HEK293 (cell line): ENCODE measurements around the gene MSX1.

Source experiments
- CTCF ChIA-PET: fragments of 350-600 bp; formaldehyde crosslinking; extraction: SDS; loops from one replicate; lab custom pipeline; 2021; ENCODE audit warnings: antibody characterized with exemption; lab: Yijun Ruan, JAX
- POLR2A ChIA-PET: fragments of 300-600 bp; formaldehyde crosslinking; extraction: SDS; loops from one replicate; lab custom pipeline; 2020; ENCODE audit warnings: antibody characterized with exemption, inconsistent platforms; lab: Yijun Ruan, JAX
- H3K27ac ChIP-seq: fragments of 200-500 bp; sonication (Bioruptor generic); 2 replicates; pipeline ENCODE4 v1.5.1; 2014; ENCODE audit warnings: low read depth, low read length, control low read depth, inconsistent platforms; ENCODE audit errors: extremely low read depth
- H3K36me3 ChIP-seq, 2 experiments: fragments of 200-500 bp in 1 of 2; sonication (Bioruptor generic) in 1 of 2; 1 replicate in 1 of 2; 2 replicates in 1 of 2; pipeline ENCODE4 v1.5.1; 2014 to 2017; ENCODE audit warnings: inconsistent platforms in 2 of 2, low read length in 2 of 2; ENCODE audit not compliant: control insufficient read depth in 2 of 2, insufficient read depth in 1 of 2
- H3K4me1 ChIP-seq: fragments of 200-500 bp; sonication (Bioruptor generic); 2 replicates; pipeline ENCODE4 v1.5.1; 2014; ENCODE audit warnings: mild to moderate bottlenecking, low read length, inconsistent platforms; ENCODE audit not compliant: control insufficient read depth, insufficient read depth
- H3K4me3 ChIP-seq: 2 replicates; pipeline ENCODE4 v1.5.1; 2011; ENCODE audit warnings: low read depth, mild to moderate bottlenecking, control low read depth, low read length, moderate library complexity
- H3K9me3 ChIP-seq: fragments of 200-500 bp; sonication (Bioruptor generic); 2 replicates; pipeline ENCODE4 v1.5.1; 2014; ENCODE audit warnings: low read depth, low read length, inconsistent platforms; ENCODE audit not compliant: control insufficient read depth, insufficient read depth
- AEBP2 ChIP-seq: fragments of 450-650 bp; formaldehyde crosslinking; IDR thresholded peaks from 2 replicates; pipeline ENCODE4 v1.5.1; 2016; ENCODE audit warnings: missing biosample characterization, missing genetic modification characterization, borderline replicate concordance
- HOXD13 ChIP-seq: sonication (generic); formaldehyde crosslinking; IDR thresholded peaks from 2 replicates; pipeline ENCODE4 v1.8.0; 2022; ENCODE audit warnings: missing genetic modification reagents, borderline replicate concordance
- KLF9 ChIP-seq: fragments of 450-650 bp; formaldehyde crosslinking; IDR thresholded peaks from 2 replicates; pipeline ENCODE4 v1.5.1; 2016; ENCODE audit warnings: missing biosample characterization, missing genetic modification characterization, low read depth
- OVOL3 ChIP-seq: fragments of 450-650 bp; formaldehyde crosslinking; IDR thresholded peaks from 2 replicates; pipeline ENCODE4 v1.5.1; 2016; ENCODE audit warnings: missing biosample characterization, missing genetic modification characterization
- SP7 ChIP-seq: fragments of 450-650 bp; formaldehyde crosslinking; IDR thresholded peaks from 2 replicates; pipeline ENCODE4 v1.5.1; 2016; ENCODE audit warnings: missing biosample characterization, missing genetic modification characterization
- ZBTB26 ChIP-seq: fragments of 450-650 bp; formaldehyde crosslinking; optimal IDR thresholded peaks from 2 replicates; pipeline ENCODE3; 2016; ENCODE audit warnings: missing biosample characterization, mild to moderate bottlenecking, missing genetic modification characterization
- ZBTB48 ChIP-seq: fragments of 450-650 bp; formaldehyde crosslinking; IDR thresholded peaks from 2 replicates; pipeline ENCODE4 v1.5.1; 2016; ENCODE audit warnings: missing biosample characterization, missing genetic modification characterization
- ZFP69B ChIP-seq: fragments of 450-650 bp; formaldehyde crosslinking; IDR thresholded peaks from 2 replicates; pipeline ENCODE4 v1.5.1; 2016; ENCODE audit warnings: missing biosample characterization, missing genetic modification characterization
- ZNF140 ChIP-seq: fragments of 450-650 bp; formaldehyde crosslinking; IDR thresholded peaks from 2 replicates; pipeline ENCODE4 v1.5.1; 2016; ENCODE audit warnings: missing biosample characterization, missing genetic modification characterization
- ZNF157 ChIP-seq: fragments of 450-650 bp; formaldehyde crosslinking; IDR thresholded peaks from 2 replicates; pipeline ENCODE4 v1.5.1; 2016; ENCODE audit warnings: missing biosample characterization, missing genetic modification characterization
- ZNF248 ChIP-seq: fragments of 450-650 bp; formaldehyde crosslinking; IDR thresholded peaks from 2 replicates; pipeline ENCODE4 v1.5.1; 2017; ENCODE audit warnings: missing biosample characterization, missing genetic modification characterization
- ZNF311 ChIP-seq: fragments of 450-650 bp; formaldehyde crosslinking; IDR thresholded peaks from 2 replicates; pipeline ENCODE4 v1.5.1; 2017; ENCODE audit warnings: missing biosample characterization, missing genetic modification characterization, borderline replicate concordance
- ZNF341 ChIP-seq: fragments of 450-650 bp; formaldehyde crosslinking; IDR thresholded peaks from 2 replicates; pipeline ENCODE4; 2016; ENCODE audit warnings: low read depth, missing biosample characterization, missing genetic modification characterization
- ZNF548 ChIP-seq: fragments of 450-650 bp; formaldehyde crosslinking; IDR thresholded peaks from 2 replicates; pipeline ENCODE4 v1.5.1; 2016; ENCODE audit warnings: missing biosample characterization, missing genetic modification characterization
- ZNF600 ChIP-seq: fragments of 450-650 bp; formaldehyde crosslinking; IDR thresholded peaks from 2 replicates; pipeline ENCODE4 v1.5.1; 2016; ENCODE audit warnings: missing biosample characterization, missing genetic modification characterization
- ZNF624 ChIP-seq: fragments of 450-650 bp; formaldehyde crosslinking; IDR thresholded peaks from 2 replicates; pipeline ENCODE4 v1.5.1; 2017; ENCODE audit warnings: missing biosample characterization, missing genetic modification characterization
- ZNF701 ChIP-seq: fragments of 450-650 bp; formaldehyde crosslinking; IDR thresholded peaks from 2 replicates; pipeline ENCODE4 v1.5.1; 2016; ENCODE audit warnings: missing biosample characterization, missing genetic modification characterization
- ZNF768 ChIP-seq: fragments of 450-650 bp; formaldehyde crosslinking; IDR thresholded peaks from 2 replicates; pipeline ENCODE4 v1.5.1; 2018; ENCODE audit warnings: missing biosample characterization, mild to moderate bottlenecking, missing genetic modification characterization
- ZNF792 ChIP-seq: fragments of 450-650 bp; formaldehyde crosslinking; IDR thresholded peaks from 2 replicates; pipeline ENCODE4 v1.5.1; 2016; ENCODE audit warnings: missing biosample characterization, missing genetic modification characterization
- TF ChIP-seq, protein P1 (sequence below): sonication (generic); formaldehyde crosslinking; IDR thresholded peaks from 2 replicates; pipeline ENCODE4 v1.8.1; 2022; ENCODE audit warnings: mild to moderate bottlenecking, moderate library complexity, missing genetic modification reagents
- TF ChIP-seq, protein P2 (sequence below): IDR thresholded peaks from 2 replicates; pipeline ENCODE4 v1.6.1; 2011; ENCODE audit warnings: mild to moderate bottlenecking, low read depth, low read length, borderline replicate concordance
- TF ChIP-seq, protein P3 (sequence below): fragments of 450-650 bp; formaldehyde crosslinking; IDR thresholded peaks from 2 replicates; pipeline ENCODE4 v1.5.1; 2016; ENCODE audit warnings: missing biosample characterization, missing genetic modification characterization

The MSX1 gene

DNA sequence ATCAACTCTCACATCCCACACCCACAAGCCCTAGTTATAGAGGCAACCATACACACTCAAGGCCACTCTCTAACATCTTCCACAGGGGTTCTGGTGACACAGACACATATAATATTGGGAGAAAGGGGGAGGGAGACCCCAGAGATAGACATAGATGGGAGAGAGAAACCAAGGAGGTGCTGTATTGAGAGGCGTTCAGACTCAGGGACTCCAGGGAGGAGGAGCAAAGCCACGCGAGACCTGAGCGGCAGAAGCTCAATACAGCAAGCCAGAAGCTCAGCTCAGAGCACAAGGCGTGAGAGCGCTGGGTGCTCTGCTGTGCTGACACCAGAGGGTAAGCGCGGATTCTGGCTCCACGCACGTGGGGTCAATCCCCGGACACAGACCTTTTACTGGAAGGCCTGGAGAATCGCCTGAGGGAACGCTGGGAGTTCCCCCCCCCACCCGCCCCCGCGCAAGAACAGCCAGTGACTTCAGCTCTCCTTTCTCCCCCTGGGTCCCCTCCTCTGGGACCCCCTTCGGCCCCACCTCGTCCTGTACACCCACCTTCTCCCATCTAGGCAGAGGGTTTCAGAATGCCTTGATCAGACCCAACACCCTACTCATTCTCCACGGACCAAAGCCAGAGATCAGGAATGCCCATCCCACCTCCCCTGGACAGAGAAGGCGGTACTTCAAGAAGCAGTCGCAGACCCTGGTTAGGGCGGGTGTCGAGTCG lies 8.7 kb downstream of the MSX1 start:
- TF ChIP-seq ZNF792 (tag by site-specific recombination) (no peak), ZBTB26 (tag by site-specific recombination) (no peak), ZNF157 (tag by site-specific recombination) (no peak), ZNF548 (tag by site-specific recombination) (no peak), ZFP69B (tag by site-specific recombination) (no peak)
- Histone ChIP-seq H3K27ac (no peak overlapping the region), H3K4me1 (no peaks in the 10 kb centered on the region), H3K9me3 (no peaks in the 10 kb centered on the region), H3K36me3 (peaks cover 0 to 9% of the 10 kb centered on the region in 2 experiments; a peak in 1 of 3 replicates), H3K4me3 (no peak overlapping the region)
- POLR2A ChIA-PET = no interaction called here
- CTCF ChIA-PET = no interaction called here

DNA sequence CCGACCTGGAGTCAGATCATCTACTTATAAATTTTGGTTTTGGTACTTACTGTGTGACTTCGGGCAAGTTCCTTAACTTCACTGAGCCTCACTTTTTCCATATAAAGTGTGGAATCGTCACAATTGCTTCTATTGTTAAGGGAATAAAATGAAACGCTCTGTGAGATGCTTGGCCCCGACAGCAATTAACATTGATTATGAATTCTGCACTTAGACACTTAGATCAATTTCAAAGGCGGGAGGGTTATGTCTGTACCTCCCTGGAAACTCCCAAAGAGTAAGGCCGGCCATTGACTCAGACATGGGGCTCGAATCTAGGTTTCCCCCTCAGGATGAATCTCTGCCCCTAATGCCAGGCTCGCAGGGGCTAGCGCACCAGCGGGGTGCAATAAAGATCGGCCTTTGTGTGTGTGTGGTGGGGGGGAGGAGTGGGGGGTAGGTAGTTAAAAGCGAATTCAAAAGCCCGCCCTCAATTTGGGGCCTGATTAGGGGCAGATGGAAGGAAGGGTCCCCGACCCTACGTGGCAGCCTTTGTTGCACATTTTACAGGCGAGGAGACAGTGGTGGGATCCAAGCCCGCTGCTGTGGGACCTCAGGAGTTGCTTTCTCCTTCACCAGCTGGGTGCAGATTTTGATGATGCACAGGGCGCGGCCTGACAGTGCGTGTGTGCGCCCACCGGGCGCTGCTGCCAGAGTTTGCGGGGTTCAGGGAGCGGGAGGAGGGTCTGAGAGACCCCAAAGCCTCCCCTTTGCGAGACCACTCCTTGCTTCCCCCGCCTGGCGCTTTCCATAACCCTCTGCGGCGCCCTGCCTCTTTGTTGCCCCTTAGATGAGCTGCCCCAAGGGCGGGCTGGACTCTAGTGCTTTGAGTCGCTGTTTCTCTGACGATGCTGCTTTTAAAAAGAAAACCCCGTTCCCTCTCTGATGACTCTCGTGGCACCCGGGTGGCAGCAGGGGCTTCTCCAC lies 9.6 kb downstream of the MSX1 start:
- no peaks in the 10 kb centered on the region for H3K4me1 ChIP-seq
- ChIA-PET POLR2A (no interaction called here), CTCF (interaction anchor here (0.7 kb wide), 1 partner anchor 182 kb away, joined by 3 read pairs; no protein-coding TSS in a partner anchor)

More for the DNA sequence above, 9.6 kb downstream of the MSX1 start:
- H3K9me3 ChIP-seq = no peaks in the 10 kb centered on the region
- peaks cover 0 to 5% of the 10 kb centered on the region in 2 experiments; a peak in 1 of 3 replicates for H3K36me3 ChIP-seq
- TF ChIP-seq SP7 (no peak), ZNF624 (no peak), AEBP2 (tag by site-specific recombination) (no peak), ZNF341 (tag by site-specific recombination) (no peak), ZNF311 (tag by site-specific recombination) (no peak), OVOL3 (no peak), HOXD13 (CRISPR knock-in tag) (no peak), ZNF701 (tag by site-specific recombination) (no peak), ZNF140 (tag by site-specific recombination) (no peak), ZNF768 (tag by site-specific recombination) (no peak), ZNF600 (no peak), ZNF248 (tag by site-specific recombination) (no peak), KLF9 (tag by site-specific recombination) (no peak), ZBTB48 (no peak)
- TF ChIP-seq, protein P1, sequence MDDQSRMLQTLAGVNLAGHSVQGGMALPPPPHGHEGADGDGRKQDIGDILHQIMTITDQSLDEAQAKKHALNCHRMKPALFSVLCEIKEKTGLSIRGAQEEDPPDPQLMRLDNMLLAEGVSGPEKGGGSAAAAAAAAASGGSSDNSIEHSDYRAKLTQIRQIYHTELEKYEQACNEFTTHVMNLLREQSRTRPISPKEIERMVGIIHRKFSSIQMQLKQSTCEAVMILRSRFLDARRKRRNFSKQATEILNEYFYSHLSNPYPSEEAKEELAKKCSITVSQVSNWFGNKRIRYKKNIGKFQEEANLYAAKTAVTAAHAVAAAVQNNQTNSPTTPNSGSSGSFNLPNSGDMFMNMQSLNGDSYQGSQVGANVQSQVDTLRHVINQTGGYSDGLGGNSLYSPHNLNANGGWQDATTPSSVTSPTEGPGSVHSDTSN (CRISPR knock-in tag) = no peak
- TF ChIP-seq, protein P2, sequence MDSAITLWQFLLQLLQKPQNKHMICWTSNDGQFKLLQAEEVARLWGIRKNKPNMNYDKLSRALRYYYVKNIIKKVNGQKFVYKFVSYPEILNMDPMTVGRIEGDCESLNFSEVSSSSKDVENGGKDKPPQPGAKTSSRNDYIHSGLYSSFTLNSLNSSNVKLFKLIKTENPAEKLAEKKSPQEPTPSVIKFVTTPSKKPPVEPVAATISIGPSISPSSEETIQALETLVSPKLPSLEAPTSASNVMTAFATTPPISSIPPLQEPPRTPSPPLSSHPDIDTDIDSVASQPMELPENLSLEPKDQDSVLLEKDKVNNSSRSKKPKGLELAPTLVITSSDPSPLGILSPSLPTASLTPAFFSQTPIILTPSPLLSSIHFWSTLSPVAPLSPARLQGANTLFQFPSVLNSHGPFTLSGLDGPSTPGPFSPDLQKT = no peak
- TF ChIP-seq, protein P3, sequence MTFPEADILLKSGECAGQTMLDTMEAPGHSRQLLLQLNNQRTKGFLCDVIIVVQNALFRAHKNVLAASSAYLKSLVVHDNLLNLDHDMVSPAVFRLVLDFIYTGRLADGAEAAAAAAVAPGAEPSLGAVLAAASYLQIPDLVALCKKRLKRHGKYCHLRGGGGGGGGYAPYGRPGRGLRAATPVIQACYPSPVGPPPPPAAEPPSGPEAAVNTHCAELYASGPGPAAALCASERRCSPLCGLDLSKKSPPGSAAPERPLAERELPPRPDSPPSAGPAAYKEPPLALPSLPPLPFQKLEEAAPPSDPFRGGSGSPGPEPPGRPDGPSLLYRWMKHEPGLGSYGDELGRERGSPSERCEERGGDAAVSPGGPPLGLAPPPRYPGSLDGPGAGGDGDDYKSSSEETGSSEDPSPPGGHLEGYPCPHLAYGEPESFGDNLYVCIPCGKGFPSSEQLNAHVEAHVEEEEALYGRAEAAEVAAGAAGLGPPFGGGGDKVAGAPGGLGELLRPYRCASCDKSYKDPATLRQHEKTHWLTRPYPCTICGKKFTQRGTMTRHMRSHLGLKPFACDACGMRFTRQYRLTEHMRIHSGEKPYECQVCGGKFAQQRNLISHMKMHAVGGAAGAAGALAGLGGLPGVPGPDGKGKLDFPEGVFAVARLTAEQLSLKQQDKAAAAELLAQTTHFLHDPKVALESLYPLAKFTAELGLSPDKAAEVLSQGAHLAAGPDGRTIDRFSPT = no peak
- no peak overlapping the region for H3K27ac ChIP-seq
- H3K4me3 ChIP-seq = no peak overlapping the region
